Hematopoietic multipotent progenitor cell treated with erythropoietin and hydrocortisone succinate and interleukin-3 and kit ligand, for 6 days (in vitro differentiated cells): ENCODE data around the gene LDLRAD4.
"Not testable (repeated sequence)": the region's sequence is repeated elsewhere in the genome, so short reads cannot be mapped to it uniquely, and the experiment has no call there.

Experiments used
- DNase-seq: peaks from one replicate; pipeline ENCODE4 v3.0.0-alpha.2; 2015

Gene LDLRAD4

GRCh38 chr18:13481331-13481730 is 262.8 kb downstream of the LDLRAD4 start:
- no peak for DNase-seq

- DNase-seq = no peak
Measured at GRCh38 chr18:13481820-13482617, 263.5 kb downstream of the LDLRAD4 start.

- DNase-seq = no peak
Measured at GRCh38 chr18:13482618-13482945, 264.0 kb downstream of the LDLRAD4 start.

GRCh38 chr18:13483316-13484270 is 265.0 kb downstream of the LDLRAD4 start:
- no peak for DNase-seq

GRCh38 chr18:13485182-13485581 is 266.6 kb downstream of the LDLRAD4 start:
- DNase-seq = no peak

- no peak for DNase-seq
Measured at GRCh38 chr18:13485604-13486003, 267.0 kb downstream of the LDLRAD4 start.

GRCh38 chr18:13486284-13486683 is 267.7 kb downstream of the LDLRAD4 start:
- no peak for DNase-seq

GRCh38 chr18:13486686-13487085 is 268.1 kb downstream of the LDLRAD4 start:
- DNase-seq = no peak

GRCh38 chr18:13487237-13487636 is 268.7 kb downstream of the LDLRAD4 start:
- no peak for DNase-seq

- DNase-seq = no peak
Measured at GRCh38 chr18:13488281-13488929, 269.8 kb downstream of the LDLRAD4 start.

GRCh38 chr18:13489303-13489702 is 270.7 kb downstream of the LDLRAD4 start:
- DNase-seq = not testable (repeated sequence)

GRCh38 chr18:13491138-13491537 is 272.6 kb downstream of the LDLRAD4 start:
- no peak for DNase-seq

- no peak for DNase-seq
Measured at GRCh38 chr18:13492314-13492713, 273.8 kb downstream of the LDLRAD4 start.

GRCh38 chr18:13493079-13493478 is 274.5 kb downstream of the LDLRAD4 start:
- DNase-seq = no peak

GRCh38 chr18:13493725-13494124 is 275.2 kb downstream of the LDLRAD4 start:
- DNase-seq = no peak

- DNase-seq = no peak
Measured at GRCh38 chr18:13494871-13495445, 276.4 kb downstream of the LDLRAD4 start.

- no peak for DNase-seq
Measured at GRCh38 chr18:13495961-13496360, 277.4 kb downstream of the LDLRAD4 start.

- DNase-seq = no peak
Measured at GRCh38 chr18:13496691-13497281, 278.2 kb downstream of the LDLRAD4 start.

GRCh38 chr18:13499803-13500202 is 281.2 kb downstream of the LDLRAD4 start:
- DNase-seq = no peak

- no peak for DNase-seq
Measured at GRCh38 chr18:13500227-13500865, 281.8 kb downstream of the LDLRAD4 start.

GRCh38 chr18:13500869-13501542 is 282.4 kb downstream of the LDLRAD4 start:
- DNase-seq = no peak

- DNase-seq = no peak
Measured at GRCh38 chr18:13501543-13501887, 283.0 kb downstream of the LDLRAD4 start.
